Measurements from ENCODE around the gene RAPGEF2.
A peak's percentile ranks its signal among the peaks of the same experiment; 100 is the strongest.
"Not testable (repeated sequence)": the region's sequence is repeated elsewhere in the genome, so short reads cannot be mapped to it uniquely, and the experiment has no call there.

The RAPGEF2 gene

DNA sequence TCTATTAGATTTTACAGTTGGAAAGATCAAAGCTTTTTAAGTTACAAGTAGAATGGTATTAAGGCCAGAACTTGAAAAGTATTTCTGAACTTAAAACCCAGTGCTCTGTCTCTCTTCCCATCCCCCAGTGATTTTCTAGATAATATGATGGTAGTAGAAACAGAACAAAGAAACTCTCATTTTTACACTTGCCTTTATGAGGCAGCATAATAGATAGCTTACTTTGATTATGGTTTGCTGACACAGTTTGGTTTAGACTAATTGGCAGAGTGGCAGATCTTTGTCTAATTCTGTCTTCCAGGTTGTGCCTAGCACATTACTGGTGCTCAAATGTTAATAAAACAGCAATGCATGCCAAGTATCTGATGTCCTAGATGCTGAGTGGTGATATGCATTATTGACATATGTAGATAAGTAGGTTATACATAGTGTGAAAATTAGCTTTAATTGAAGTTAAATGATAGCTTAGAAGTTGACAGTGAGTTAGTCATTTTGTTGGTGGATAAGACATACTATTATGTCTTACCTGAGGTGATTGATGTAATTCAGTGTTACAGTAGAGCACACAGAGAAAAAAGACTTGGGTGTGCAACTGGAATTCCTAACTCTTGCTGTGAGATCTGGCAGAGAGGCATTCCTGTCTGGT, 4.3 kb upstream of the RAPGEF2 start:
- no peak for DNase-seq

DNA sequence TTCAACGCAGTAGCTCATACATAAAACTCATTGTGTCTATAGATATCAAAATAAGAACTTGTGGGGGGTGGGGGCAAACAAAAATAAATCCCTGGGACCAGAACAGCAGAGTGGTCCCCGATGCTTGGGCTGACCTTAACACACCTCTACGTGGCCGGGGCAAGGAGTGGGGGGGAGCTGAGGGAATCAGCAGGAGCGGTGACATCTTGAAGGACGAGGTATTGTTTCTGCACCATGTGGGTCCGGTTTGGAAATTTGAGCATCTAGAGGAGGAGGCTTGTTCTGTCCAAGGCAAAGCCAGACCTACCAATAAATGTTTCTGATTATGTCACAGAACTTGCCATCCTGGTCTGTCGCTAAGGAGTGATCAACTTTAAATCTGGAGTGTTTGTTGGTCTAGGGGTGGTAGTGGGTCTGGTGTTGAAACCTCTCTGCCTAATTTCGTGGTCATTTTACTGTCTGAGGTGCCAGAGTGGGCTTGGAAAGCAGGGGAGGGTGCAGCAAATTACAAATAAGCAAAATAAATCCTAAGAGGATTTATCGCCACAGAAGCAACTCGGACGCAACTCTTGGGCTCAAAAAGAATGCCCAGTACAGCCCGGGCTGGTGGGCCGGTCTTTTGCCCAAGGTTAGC, 774 bp upstream of the RAPGEF2 start:
- DNase-seq, result no peak

DNA sequence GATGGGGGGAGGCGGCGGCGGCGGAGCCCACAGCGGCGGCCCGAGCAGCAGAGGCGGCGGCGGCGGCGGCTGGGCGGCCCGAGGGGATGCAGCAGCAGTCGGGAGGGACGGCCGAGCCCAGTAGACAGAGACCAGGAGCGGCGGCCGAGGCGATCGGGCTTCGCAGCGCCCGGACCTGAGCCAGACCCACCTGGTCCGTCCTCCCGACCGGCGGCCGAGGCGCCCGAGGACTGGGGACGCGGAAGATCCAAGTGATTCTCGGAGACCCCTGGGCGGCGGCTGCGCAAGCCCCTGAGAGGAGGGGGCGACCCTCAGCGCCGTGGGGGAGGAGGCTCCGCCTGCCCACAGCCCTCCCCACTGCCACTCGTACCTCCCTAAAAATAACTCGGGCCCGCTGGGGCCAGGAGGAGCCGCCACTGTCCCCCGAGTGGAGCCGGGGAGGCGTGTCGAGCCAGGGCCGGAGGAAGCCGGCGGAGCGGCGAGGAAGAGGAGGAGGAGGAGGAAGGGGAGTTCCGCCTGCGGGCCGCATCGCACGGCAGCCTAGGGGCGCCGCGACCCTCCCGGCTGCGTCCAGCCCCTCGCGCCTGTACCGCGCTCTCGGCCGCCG, 608 bp downstream of the RAPGEF2 start:
- no peak for DNase-seq

DNA sequence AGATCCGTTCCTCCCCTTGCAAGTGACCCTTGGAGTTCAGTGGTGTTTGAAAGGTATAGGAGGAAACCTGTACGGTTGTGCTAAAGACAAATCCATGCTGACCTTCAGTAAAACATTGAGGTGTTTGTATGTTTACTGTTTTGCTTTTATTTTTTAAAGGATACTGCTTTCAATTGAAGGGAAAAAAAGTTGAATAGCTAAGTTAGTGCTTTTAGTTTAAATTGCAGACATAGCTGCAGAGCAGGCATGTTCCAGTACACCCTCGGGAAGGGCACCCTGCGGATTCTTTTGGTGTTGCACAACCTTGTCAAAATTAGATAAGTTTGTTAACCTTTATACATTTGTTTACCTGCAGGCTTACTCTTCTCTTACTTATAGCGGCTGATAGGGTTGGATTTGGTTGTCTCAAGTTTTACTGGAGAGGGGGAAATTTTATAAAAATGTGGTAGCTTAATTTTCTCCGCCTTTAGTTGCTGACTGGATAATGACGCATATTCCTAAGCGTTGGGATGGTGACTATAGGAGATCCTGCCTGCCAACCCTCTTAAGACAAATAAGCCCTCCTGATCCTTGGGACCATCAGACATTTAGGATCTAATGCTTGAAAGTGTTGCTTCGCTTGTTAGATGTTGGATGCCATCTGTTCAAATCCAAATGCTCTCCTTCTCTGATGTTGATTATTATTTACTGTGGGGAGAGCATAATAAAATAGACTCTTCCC, 2.0 kb downstream of the RAPGEF2 start:
- peak; percentile 40 for DNase-seq

DNA sequence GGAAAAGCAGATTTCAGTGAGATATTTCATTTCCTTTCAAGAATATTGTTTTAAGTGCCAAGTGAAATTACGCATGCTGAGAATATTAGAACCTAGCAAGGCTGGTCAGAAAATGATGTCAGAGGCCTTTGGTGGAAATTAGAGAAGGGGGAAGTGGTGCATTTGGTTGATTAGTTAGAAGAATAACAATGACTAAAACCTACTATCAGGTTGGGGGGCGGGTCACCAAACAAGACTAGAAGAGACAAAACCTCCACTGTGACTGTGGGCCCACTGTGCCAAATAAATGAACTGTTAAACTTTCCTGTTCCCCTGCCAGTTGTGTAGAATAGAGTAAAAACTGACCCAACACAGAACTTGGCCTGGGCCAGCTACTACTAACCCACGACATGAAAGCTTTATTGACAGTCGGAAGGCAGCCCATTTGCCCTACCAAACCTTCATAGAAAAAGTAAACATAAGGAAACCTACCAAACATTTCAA, 2.9 kb downstream of the RAPGEF2 start:
- no peak for DNase-seq

GRCh38 chr4:159106636-159107035, 3.8 kb downstream of the RAPGEF2 start:
- no peak for DNase-seq

- no peak for DNase-seq
These were observed 4.5 kb downstream of the RAPGEF2 start for GRCh38 chr4:159107203-159107925.

DNA sequence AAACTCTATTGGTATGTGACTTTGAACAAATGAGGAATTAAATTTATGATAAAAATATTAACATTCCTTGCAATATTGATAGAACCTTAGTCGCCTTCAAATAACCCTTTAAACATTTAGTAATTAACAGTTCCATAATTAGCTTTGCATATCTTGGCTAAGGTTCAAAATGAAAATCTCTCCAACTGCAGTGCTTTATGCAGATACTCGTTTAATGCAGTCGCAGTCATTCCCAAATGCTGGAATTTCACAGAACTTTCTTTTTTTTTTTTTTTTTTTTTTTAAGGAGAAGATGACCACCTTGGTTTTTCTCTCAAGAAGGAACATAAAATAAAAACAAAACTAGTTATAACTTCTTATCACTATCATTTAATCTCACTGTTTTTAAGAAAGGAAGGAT, 5.2 kb downstream of the RAPGEF2 start:
- no peak for DNase-seq

- DNase-seq, result no peak
These were observed 8.1 kb downstream of the RAPGEF2 start for GRCh38 chr4:159110961-159111360.

GRCh38 chr4:159111416-159111815, 8.5 kb downstream of the RAPGEF2 start:
- DNase-seq, result no peak

GRCh38 chr4:159113366-159113765, 10.5 kb downstream of the RAPGEF2 start:
- DNase-seq, result not testable (repeated sequence)

DNA sequence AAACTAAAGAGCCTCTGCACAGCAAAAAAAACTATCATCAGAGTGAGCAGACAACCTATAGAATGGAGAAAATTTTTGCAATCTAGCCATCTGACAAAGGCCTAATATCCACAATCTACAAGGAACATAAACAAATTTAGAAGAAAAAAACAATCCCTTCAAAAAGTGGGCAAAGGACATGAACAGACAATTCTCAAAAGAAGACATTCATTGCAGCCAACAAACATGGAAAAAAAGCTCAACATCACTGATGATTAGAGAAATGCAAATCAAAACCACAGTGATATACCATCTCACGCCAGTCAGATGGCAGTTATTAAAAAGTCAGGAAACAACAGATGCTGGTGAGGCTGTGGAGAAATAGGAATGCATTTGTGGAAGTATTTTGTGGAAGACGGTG, 13.2 kb downstream of the RAPGEF2 start:
- DNase-seq, result not testable (repeated sequence)

DNA sequence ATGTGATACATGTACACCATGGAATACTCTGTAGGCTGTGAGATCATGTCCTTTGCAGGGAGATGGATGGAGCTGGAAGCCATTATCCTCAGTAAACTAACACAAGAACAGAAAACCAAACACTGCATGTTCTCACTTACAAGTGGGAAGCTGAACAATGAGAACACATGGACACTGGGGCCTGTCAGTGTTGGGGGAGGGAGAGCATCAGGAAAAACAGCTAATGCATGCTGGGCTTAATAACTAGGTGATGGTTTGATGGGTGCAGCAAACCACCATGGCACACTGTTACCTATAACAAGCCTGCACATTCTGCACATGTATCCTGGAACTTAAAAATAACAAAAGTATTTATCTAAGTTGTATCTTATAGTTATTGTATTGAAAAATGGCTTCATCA, 13.8 kb downstream of the RAPGEF2 start:
- not testable (repeated sequence) for DNase-seq

GRCh38 chr4:159117564-159117963, 14.7 kb downstream of the RAPGEF2 start:
- no peak for DNase-seq

GRCh38 chr4:159117968-159118367, 15.1 kb downstream of the RAPGEF2 start:
- DNase-seq, result no peak

DNA sequence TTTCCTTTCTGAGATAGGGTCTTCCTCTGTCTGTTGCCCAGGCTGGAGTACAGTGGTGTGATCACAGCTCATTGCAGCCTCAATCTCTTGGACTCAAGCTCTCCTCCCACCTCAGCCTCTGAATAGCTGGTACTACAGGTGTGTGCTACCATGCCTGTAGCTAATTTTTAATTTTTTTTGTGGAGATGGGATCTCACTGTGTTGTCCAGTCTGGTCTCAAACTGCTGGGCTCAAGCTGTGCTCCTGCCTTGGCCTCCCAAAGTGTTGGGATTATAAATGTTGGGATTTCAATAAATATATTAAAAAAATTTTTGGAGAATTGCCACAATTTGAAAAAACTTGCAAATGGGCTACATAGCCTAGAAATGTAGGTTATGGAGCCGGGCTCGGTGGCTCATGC, 18.5 kb downstream of the RAPGEF2 start:
- no peak for DNase-seq

- DNase-seq, result no peak
These were observed 23.8 kb downstream of the RAPGEF2 start for GRCh38 chr4:159126716-159127115.

- DNase-seq, result no peak
These were observed 25.1 kb downstream of the RAPGEF2 start for GRCh38 chr4:159127745-159128518.

- no peak for DNase-seq
These were observed 27.1 kb downstream of the RAPGEF2 start for GRCh38 chr4:159129814-159130550.

- no peak for DNase-seq
These were observed 28.7 kb downstream of the RAPGEF2 start for GRCh38 chr4:159131564-159131963.

DNA sequence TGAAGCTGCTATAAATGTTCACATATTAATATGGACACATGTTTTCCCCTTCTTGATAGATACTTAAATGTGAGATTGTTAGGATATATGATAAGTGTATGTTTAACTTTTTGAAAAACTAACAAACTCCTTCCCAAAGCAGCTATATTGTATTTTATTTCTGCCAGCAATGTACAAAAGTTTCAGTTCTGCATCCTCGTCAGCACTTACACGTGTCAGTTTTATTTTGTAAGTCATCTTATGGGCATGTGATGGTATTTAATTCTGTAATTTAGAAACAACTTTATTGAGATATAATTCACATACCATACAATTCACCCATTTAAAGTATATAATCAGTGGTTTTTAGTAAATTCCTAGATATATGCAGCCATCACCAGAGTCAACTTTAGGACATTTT, 31.6 kb downstream of the RAPGEF2 start:
- no peak for DNase-seq

Measured in NCI-H2171 treated with DMSO at 0.1 percent for 48 hours (cell line).